Cardiac muscle cell (in vitro differentiated cells and primary cell): Measurements from ENCODE around the gene PTX3. TPM values are rescaled to one million over a fixed set of nuclear protein-coding genes. Genes with fewer than 3 reads are reported as not detected.

Experiments
- DNase-seq, 2 donors: peaks; one replicate each; pipeline versions ENCODE4 v3.0.0 to v3.0.0-alpha.2; 2010 to 2017; ENCODE audit warnings: low read depth in 1 of 2, low spot score in 1 of 2
- H3K27ac ChIP-seq: fragments of 200-600 bp; sonication (generic); 2 replicates; pipeline ENCODE4 v1.5.1; 2016
- H3K27me3 ChIP-seq: fragments of 200-600 bp; sonication (generic); 2 replicates; pipeline ENCODE4 v1.6.0; 2016; ENCODE audit warnings: control low read depth
- H3K36me3 ChIP-seq: fragments of 200-600 bp; sonication (generic); 2 replicates; pipeline ENCODE4 v1.5.1; 2016; ENCODE audit warnings: control low read depth
- H3K4me1 ChIP-seq: fragments of 200-600 bp; sonication (generic); 2 replicates; pipeline ENCODE4 v1.8.1; 2017; ENCODE audit warnings: low read depth, mild to moderate bottlenecking, mixed run types
- H3K4me3 ChIP-seq: fragments of 200-600 bp; sonication (generic); 2 replicates; pipeline ENCODE4 v1.5.1; 2016; ENCODE audit warnings: mild to moderate bottlenecking
- H3K9me3 ChIP-seq: fragments of 200-600 bp; sonication (generic); 2 replicates; pipeline ENCODE4 v1.5.1; 2017; ENCODE audit warnings: low read depth, mild to moderate bottlenecking, control low read depth
- CTCF ChIP-seq: IDR thresholded peaks from 2 replicates; pipeline ENCODE4 v1.5.1; 2012; ENCODE audit warnings: low read depth, mild to moderate bottlenecking, low read length
- polyA plus RNA-seq: library from polyadenylated mRNA; unstranded; fragments of >200 nt; fragmentation: Nextera tagmentation; extraction: Ambion mirVana; gene quantifications from 2 replicates; pipeline ENCODE4 v1.2.1, GENCODE V29; 2016
- total RNA-seq: library from RNA; depleted of rRNA; stranded (reverse); fragments of >200 nt; gene quantifications from 2 replicates; pipeline ENCODE4 v1.2.3, GENCODE V29; 2016

PTX3 gene
- total and polyA plus RNA-seq, 2 experiments from 2014 or later = 1.6 to 1.7 TPM

GRCh38 chr3:157441102-157441624 lies 4.5 kb downstream of the PTX3 start:
- DNase-seq = peak in 1 of 2 donors; percentile 28
- peaks cover 27% of the 10 kb centered on the region for H3K27me3 ChIP-seq
- no peaks in the 10 kb centered on the region for H3K36me3 ChIP-seq
- no peaks in the 10 kb centered on the region for H3K4me1 ChIP-seq
- H3K9me3 ChIP-seq = no peaks in the 10 kb centered on the region
- TF ChIP-seq CTCF = no peak
- H3K27ac ChIP-seq = no peak overlapping the region
- H3K4me3 ChIP-seq = no peak overlapping the region

GRCh38 chr3:157442729-157443128 lies 6.1 kb downstream of the PTX3 start:
- Histone ChIP-seq H3K4me1 (no peaks in the 10 kb centered on the region), H3K27ac (no peak overlapping the region), H3K9me3 (no peaks in the 10 kb centered on the region), H3K27me3 (peaks cover 13% of the 10 kb centered on the region), H3K36me3 (no peaks in the 10 kb centered on the region), H3K4me3 (no peak overlapping the region)
- TF ChIP-seq CTCF = no peak
- DNase-seq = peak in 1 of 2 donors; percentile 88

GRCh38 chr3:157443905-157444796 lies 7.5 kb downstream of the PTX3 start:
- peak in 1 of 2 donors; percentile 80 for DNase-seq
- TF ChIP-seq CTCF = no peak
- Histone ChIP-seq H3K4me3 (no peak overlapping the region), H3K27me3 (peaks cover 4% of the 10 kb centered on the region), H3K36me3 (no peaks in the 10 kb centered on the region), H3K4me1 (no peaks in the 10 kb centered on the region), H3K9me3 (no peaks in the 10 kb centered on the region), H3K27ac (no peak overlapping the region)

- DNase-seq = peak in 1 of 2 donors; percentile 49
- Histone ChIP-seq H3K4me1 (no peaks in the 10 kb centered on the region), H3K9me3 (no peaks in the 10 kb centered on the region), H3K27me3 (no peaks in the 10 kb centered on the region), H3K27ac (no peak overlapping the region), H3K4me3 (no peak overlapping the region), H3K36me3 (no peaks in the 10 kb centered on the region)
- no peak for TF ChIP-seq CTCF
These were observed 8.1 kb downstream of the PTX3 start for GRCh38 chr3:157444797-157445184.

- Histone ChIP-seq H3K27me3 (no peaks in the 10 kb centered on the region), H3K27ac (no peak overlapping the region), H3K4me3 (no peak overlapping the region), H3K36me3 (no peaks in the 10 kb centered on the region), H3K4me1 (no peaks in the 10 kb centered on the region), H3K9me3 (no peaks in the 10 kb centered on the region)
- TF ChIP-seq CTCF = no peak
- DNase-seq = peak in 1 of 2 donors; percentile 86
These were observed 9.2 kb downstream of the PTX3 start for GRCh38 chr3:157445857-157446256.
